Prostate gland (tissue), 2 donors: ENCODE data around the gene ALX3. TPM values are rescaled to one million over a fixed set of nuclear protein-coding genes. Genes with fewer than 3 reads are reported as not detected.

Experiments used
- DNase-seq: peaks from one replicate; pipeline ENCODE4 v3.0.0-alpha.2; 2019; ENCODE audit warnings: low spot score
- H3K27ac ChIP-seq, 2 donors: fragments of 200-600 bp; sonication (generic); 2 replicates each; pipeline ENCODE4 v1.5.1; 2017 to 2019
- H3K27me3 ChIP-seq: fragments of 200-600 bp; sonication (generic); replicated peaks from 2 replicates; pipeline ENCODE4 v1.5.1; 2019; ENCODE audit not compliant: insufficient read depth
- H3K36me3 ChIP-seq, 2 donors: fragments of 200-600 bp; sonication (generic); 1 replicate in 1 of 2; 2 replicates in 1 of 2; pipeline versions ENCODE4 v1.5.1 to v1.8.1; 2017 to 2019
- H3K4me1 ChIP-seq: fragments of 200-600 bp; sonication (generic); replicated peaks from 2 replicates; pipeline ENCODE4 v1.5.1; 2019
- H3K4me3 ChIP-seq, 2 donors: fragments of 200-600 bp; sonication (generic); 2 replicates each; pipeline ENCODE4 v1.5.1; 2017 to 2019
- H3K9me3 ChIP-seq: fragments of 200-600 bp; sonication (generic); 2 replicates; pipeline ENCODE4 v1.5.1; 2017
- POLR2A ChIP-seq: fragments of 450-650 bp; IDR thresholded peaks from one replicate; pipeline ENCODE4 v1.6.1; 2016; ENCODE audit warnings: antibody characterized with exemption, mild to moderate bottlenecking
- POLR2AphosphoS5 ChIP-seq: sonication (generic); formaldehyde crosslinking; IDR thresholded peaks from one replicate; pipeline ENCODE4 v1.6.1; 2017; ENCODE audit warnings: antibody characterized with exemption
- WGBS: methylation state at CpG from one replicate; pipeline ENCODE4 v1.1.5; 2018; 5-methylcytosine and 5-hydroxymethylcytosine counted together
- intact Hi-C: fragments of 100-400 bp; cut with DNase I; formaldehyde crosslinking; loops from one replicate; pipeline ENCODE4 v1.14.2; 2022
- total RNA-seq, 2 donors: library from RNA; depleted of rRNA; stranded (reverse); fragments of >200 nt; gene quantifications; one replicate each; pipeline ENCODE4 v1.1.0, GENCODE V29; 2016
- TF ChIP-seq, protein P1 (sequence below), 4 experiments: fragments of 200-600 bp in 2 of 4; fragments of 450-650 bp in 2 of 4; sonication (generic) in 2 of 4; IDR thresholded peaks; 1 replicate in 3 of 4; 2 replicates in 1 of 4; pipeline ENCODE4 v1.5.1; 2016 to 2019; ENCODE audit warnings: antibody characterized with exemption in 4 of 4, mild to moderate bottlenecking in 2 of 4, moderate library complexity in 2 of 4

The ALX3 gene
- total RNA-seq, 2 donors from 2014 or later: 0.74 TPM; not detected in 1

- no peak overlapping the region for H3K27ac ChIP-seq
- no peaks in the 10 kb centered on the region for H3K36me3 ChIP-seq
- no peaks in the 10 kb centered on the region for H3K9me3 ChIP-seq
- intact Hi-C loops: no loop called here
- WGBS: 94% methylated on average over 7 of the region's 7 CpGs
- no peak overlapping the region for H3K4me3 ChIP-seq
- no peak for DNase-seq
- TF ChIP-seq POLR2A (no peak), POLR2AphosphoS5 (no peak)
- TF ChIP-seq, protein P1, sequence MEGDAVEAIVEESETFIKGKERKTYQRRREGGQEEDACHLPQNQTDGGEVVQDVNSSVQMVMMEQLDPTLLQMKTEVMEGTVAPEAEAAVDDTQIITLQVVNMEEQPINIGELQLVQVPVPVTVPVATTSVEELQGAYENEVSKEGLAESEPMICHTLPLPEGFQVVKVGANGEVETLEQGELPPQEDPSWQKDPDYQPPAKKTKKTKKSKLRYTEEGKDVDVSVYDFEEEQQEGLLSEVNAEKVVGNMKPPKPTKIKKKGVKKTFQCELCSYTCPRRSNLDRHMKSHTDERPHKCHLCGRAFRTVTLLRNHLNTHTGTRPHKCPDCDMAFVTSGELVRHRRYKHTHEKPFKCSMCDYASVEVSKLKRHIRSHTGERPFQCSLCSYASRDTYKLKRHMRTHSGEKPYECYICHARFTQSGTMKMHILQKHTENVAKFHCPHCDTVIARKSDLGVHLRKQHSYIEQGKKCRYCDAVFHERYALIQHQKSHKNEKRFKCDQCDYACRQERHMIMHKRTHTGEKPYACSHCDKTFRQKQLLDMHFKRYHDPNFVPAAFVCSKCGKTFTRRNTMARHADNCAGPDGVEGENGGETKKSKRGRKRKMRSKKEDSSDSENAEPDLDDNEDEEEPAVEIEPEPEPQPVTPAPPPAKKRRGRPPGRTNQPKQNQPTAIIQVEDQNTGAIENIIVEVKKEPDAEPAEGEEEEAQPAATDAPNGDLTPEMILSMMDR (IDR thresholded peaks at IDR 0.05): no peak
- H3K27me3 ChIP-seq: no peaks in the 10 kb centered on the region
- H3K4me1 ChIP-seq: no peaks in the 10 kb centered on the region
These were observed 9.8 kb downstream of the ALX3 start for GRCh38 chr1:110060662-110061060.

DNA sequence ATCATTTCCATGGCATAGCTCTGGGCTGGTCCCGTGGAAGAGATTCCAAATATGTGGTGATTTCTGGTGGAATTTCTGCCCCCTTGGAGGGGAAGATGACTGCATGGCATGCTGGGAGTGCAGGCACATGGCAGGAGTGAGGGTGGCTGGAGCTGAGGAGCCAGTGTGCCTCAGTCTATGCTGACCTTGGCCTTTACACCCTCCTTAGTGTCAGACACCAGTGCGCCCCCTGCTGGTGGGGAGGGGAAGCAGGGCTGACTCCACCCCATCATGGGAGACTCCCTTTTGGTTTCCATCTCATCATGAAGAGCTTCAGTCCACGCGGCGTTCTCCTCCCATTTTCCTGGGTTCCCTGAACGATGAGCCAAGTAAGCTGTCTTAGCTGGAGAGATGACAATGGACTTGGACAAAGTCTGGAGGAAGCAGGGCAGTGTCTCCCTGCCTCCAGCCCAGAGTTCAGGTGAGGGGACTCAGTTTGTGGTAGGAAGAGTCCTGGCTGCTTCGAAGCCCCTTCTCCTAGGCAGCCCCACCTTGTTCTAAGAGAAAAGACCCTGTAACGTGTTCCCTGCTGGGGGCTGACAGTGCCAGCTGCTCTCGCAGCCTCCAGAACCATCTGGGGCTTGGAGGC lies 10.3 kb downstream of the ALX3 start:
- H3K27ac ChIP-seq: no peak overlapping the region
- WGBS: 88% methylated on average over 9 of the region's 9 CpGs
- H3K4me1 ChIP-seq: no peaks in the 10 kb centered on the region
- H3K36me3 ChIP-seq: no peaks in the 10 kb centered on the region
- intact Hi-C loops: no loop called here
- no peak for DNase-seq
- no peak overlapping the region for H3K4me3 ChIP-seq
- TF ChIP-seq POLR2AphosphoS5 (no peak), POLR2A (no peak)
- TF ChIP-seq, protein P1 (IDR thresholded peaks at IDR 0.05): peak; percentile 39 to 50 (median 43)
- no peaks in the 10 kb centered on the region for H3K9me3 ChIP-seq
- no peaks in the 10 kb centered on the region for H3K27me3 ChIP-seq

- whole genome bisulfite sequencing: 69% methylated on average over 6 of the region's 6 CpGs
- H3K4me1 ChIP-seq: no peaks in the 10 kb centered on the region
- no peak overlapping the region for H3K4me3 ChIP-seq
- no peaks in the 10 kb centered on the region for H3K27me3 ChIP-seq
- no peak for DNase-seq
- H3K36me3 ChIP-seq: no peaks in the 10 kb centered on the region
- intact Hi-C loops: no loop called here
- no peaks in the 10 kb centered on the region for H3K9me3 ChIP-seq
- TF ChIP-seq, protein P1 (IDR thresholded peaks at IDR 0.05): no peak
- TF ChIP-seq POLR2A (no peak), POLR2AphosphoS5 (no peak)
- no peak overlapping the region for H3K27ac ChIP-seq
These were observed 11.2 kb downstream of the ALX3 start for GRCh38 chr1:110059133-110059863.

- Histone ChIP-seq H3K4me1 (no peaks in the 10 kb centered on the region), H3K27me3 (no peaks in the 10 kb centered on the region), H3K27ac (no peak overlapping the region), H3K36me3 (no peaks in the 10 kb centered on the region), H3K9me3 (no peaks in the 10 kb centered on the region), H3K4me3 (no peak overlapping the region)
- intact Hi-C loops: no loop called here
- TF ChIP-seq POLR2A (no peak), POLR2AphosphoS5 (no peak)
- TF ChIP-seq, protein P1 (IDR thresholded peaks at IDR 0.05): no peak
- 35% methylated on average over 1 of the region's 1 CpG for WGBS
- DNase-seq: no peak
These were observed 11.9 kb downstream of the ALX3 start for GRCh38 chr1:110058591-110058990.
